ENCODE data around the gene TRAPPC2L.

DNA sequence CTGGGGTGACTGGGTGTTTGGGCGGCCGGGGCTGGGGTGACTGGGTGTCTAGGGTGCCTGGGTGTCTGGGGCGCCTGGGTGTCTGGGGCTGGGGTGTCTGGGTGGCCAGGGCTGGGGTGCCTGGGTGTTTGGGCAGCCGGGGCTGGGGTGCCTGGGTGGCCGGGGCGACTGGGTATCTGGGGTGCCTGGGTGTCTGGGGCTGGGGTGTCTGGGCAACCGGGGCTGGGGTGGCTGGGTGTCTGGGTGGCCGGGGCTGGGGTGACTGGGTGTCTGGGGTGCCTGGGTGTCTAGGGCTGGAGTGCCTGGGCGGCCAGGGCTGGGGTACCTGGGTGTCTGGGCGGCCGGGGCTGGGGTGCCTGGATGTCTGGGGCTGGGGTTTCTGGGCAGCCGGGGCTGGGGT is 31.8 kb upstream of the TRAPPC2L start:
- TF ChIP-seq, protein P1, sequence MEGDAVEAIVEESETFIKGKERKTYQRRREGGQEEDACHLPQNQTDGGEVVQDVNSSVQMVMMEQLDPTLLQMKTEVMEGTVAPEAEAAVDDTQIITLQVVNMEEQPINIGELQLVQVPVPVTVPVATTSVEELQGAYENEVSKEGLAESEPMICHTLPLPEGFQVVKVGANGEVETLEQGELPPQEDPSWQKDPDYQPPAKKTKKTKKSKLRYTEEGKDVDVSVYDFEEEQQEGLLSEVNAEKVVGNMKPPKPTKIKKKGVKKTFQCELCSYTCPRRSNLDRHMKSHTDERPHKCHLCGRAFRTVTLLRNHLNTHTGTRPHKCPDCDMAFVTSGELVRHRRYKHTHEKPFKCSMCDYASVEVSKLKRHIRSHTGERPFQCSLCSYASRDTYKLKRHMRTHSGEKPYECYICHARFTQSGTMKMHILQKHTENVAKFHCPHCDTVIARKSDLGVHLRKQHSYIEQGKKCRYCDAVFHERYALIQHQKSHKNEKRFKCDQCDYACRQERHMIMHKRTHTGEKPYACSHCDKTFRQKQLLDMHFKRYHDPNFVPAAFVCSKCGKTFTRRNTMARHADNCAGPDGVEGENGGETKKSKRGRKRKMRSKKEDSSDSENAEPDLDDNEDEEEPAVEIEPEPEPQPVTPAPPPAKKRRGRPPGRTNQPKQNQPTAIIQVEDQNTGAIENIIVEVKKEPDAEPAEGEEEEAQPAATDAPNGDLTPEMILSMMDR (IDR thresholded peaks at IDR 0.05; ENCODE audit: insufficient read depth, low read length): no peak
- no peak for TF ChIP-seq POLR2AphosphoS5 (IDR thresholded peaks at IDR 0.05; ENCODE audit: low read depth)
- TF ChIP-seq, protein P2, sequence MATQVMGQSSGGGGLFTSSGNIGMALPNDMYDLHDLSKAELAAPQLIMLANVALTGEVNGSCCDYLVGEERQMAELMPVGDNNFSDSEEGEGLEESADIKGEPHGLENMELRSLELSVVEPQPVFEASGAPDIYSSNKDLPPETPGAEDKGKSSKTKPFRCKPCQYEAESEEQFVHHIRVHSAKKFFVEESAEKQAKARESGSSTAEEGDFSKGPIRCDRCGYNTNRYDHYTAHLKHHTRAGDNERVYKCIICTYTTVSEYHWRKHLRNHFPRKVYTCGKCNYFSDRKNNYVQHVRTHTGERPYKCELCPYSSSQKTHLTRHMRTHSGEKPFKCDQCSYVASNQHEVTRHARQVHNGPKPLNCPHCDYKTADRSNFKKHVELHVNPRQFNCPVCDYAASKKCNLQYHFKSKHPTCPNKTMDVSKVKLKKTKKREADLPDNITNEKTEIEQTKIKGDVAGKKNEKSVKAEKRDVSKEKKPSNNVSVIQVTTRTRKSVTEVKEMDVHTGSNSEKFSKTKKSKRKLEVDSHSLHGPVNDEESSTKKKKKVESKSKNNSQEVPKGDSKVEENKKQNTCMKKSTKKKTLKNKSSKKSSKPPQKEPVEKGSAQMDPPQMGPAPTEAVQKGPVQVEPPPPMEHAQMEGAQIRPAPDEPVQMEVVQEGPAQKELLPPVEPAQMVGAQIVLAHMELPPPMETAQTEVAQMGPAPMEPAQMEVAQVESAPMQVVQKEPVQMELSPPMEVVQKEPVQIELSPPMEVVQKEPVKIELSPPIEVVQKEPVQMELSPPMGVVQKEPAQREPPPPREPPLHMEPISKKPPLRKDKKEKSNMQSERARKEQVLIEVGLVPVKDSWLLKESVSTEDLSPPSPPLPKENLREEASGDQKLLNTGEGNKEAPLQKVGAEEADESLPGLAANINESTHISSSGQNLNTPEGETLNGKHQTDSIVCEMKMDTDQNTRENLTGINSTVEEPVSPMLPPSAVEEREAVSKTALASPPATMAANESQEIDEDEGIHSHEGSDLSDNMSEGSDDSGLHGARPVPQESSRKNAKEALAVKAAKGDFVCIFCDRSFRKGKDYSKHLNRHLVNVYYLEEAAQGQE (IDR thresholded peaks at IDR 0.05; ENCODE audit: insufficient replicate concordance, low read depth): no peak
- TF ChIP-seq GABPA (IDR thresholded peaks at IDR 0.05; ENCODE audit: low read depth): no peak
- no peak for TF ChIP-seq SPI1 (IDR thresholded peaks at IDR 0.05; ENCODE audit: borderline replicate concordance, low read depth)

Measured in HL-60 (cell line).